ENCODE results near the gene CSNK1D. TPM values are rescaled to one million over a fixed set of nuclear protein-coding genes. Genes with fewer than 3 reads are reported as not detected.

Gene CSNK1D
- total RNA-seq, 1 experiment from 2014 or later = 234 TPM

GRCh38 chr17:82301916-82302567, 28.5 kb upstream of the CSNK1D start:
- Histone ChIP-seq H3K27ac (ENCODE audit: low read length) (no peak overlapping the region), H3K36me3 (ENCODE audit: control insufficient read depth, insufficient read depth, low read length) (no peaks in the 10 kb centered on the region), H3K27me3 (ENCODE audit: control insufficient read depth, insufficient read depth, low read length) (no peaks in the 10 kb centered on the region), H3K9me3 (ENCODE audit: control insufficient read depth, insufficient read depth, low read depth, low read length) (no peaks in the 10 kb centered on the region), H3K4me3 (ENCODE audit: low read depth in 2 of 2, low read length in 2 of 2) (no peak overlapping the region), H3K4me1 (ENCODE audit: control insufficient read depth, insufficient read depth, low read length) (peaks cover 44% of the 10 kb centered on the region)
- ATAC-seq (no peak), DNase-seq (ENCODE audit: low read depth, low spot score) (no peak)
- intact Hi-C loops (cut with micrococcal nuclease; ENCODE audit: unreplicated experiment) (no loop called here), in situ Hi-C loops (cut with HindIII; ENCODE audit: low pct_unique_long_range_greater_than_20kb, low sequenced_read_pairs) (no loop called here)
- ChIA-PET CTCF (interaction anchor here (1.1 to 1.4 kb wide), 2 partner anchors 23 to 48 kb away, joined by 4 to 11 read pairs; no protein-coding TSS in a partner anchor), POLR2A (no interaction called here)
- no TSS peak for BruUV-seq (replicated peaks)
- TF ChIP-seq, protein P1, sequence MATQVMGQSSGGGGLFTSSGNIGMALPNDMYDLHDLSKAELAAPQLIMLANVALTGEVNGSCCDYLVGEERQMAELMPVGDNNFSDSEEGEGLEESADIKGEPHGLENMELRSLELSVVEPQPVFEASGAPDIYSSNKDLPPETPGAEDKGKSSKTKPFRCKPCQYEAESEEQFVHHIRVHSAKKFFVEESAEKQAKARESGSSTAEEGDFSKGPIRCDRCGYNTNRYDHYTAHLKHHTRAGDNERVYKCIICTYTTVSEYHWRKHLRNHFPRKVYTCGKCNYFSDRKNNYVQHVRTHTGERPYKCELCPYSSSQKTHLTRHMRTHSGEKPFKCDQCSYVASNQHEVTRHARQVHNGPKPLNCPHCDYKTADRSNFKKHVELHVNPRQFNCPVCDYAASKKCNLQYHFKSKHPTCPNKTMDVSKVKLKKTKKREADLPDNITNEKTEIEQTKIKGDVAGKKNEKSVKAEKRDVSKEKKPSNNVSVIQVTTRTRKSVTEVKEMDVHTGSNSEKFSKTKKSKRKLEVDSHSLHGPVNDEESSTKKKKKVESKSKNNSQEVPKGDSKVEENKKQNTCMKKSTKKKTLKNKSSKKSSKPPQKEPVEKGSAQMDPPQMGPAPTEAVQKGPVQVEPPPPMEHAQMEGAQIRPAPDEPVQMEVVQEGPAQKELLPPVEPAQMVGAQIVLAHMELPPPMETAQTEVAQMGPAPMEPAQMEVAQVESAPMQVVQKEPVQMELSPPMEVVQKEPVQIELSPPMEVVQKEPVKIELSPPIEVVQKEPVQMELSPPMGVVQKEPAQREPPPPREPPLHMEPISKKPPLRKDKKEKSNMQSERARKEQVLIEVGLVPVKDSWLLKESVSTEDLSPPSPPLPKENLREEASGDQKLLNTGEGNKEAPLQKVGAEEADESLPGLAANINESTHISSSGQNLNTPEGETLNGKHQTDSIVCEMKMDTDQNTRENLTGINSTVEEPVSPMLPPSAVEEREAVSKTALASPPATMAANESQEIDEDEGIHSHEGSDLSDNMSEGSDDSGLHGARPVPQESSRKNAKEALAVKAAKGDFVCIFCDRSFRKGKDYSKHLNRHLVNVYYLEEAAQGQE (IDR thresholded peaks at IDR 0.05; ENCODE audit: insufficient read depth in 1 of 2, low read depth in 2 of 2, low read length in 1 of 2) = no peak
- no peak for TF ChIP-seq TCF7L2 (IDR thresholded peaks at IDR 0.05; ENCODE audit: low read depth, low read length)
- no peak for TF ChIP-seq POLR2AphosphoS5 (IDR thresholded peaks at IDR 0.05; ENCODE audit: low read depth, low read length)
- TF ChIP-seq SIN3A (IDR thresholded peaks at IDR 0.05; ENCODE audit: borderline replicate concordance, insufficient read depth, low read depth, low read length) = no peak
- no peak for TF ChIP-seq CTCF (IDR thresholded peaks at IDR 0.05)

DNA sequence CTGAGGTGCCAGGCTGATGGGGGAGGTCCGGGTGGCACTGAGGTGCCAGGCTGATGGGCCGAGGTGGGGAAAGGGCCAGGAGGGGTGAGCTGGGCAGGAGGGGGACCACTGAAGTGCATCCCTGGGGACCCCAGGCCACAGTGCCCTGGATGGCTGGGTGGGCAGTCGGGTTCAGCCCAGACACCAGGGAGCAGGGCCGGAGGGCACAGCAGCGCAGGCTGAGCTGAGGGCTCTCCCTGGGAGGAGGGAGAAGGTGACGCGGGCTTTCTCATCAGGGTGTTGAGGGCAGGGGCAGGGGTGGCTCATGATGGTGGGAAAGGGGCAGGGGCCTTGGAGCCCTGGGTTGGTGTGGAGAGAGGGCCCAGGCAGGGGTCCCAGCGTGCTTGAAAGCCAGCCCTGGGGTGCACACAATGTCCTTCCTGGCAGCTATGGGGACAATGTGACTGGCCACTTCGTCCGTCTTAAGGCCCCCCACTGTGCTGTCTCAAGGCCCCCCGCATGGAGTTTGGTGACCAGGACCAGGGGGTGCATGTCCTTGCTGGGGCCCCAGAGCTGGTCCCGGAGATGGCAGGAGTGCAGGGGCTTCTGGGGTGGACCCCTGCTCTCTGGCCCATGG, 27.9 kb upstream of the CSNK1D start:
- no peaks in the 10 kb centered on the region for H3K27me3 ChIP-seq (ENCODE audit: control insufficient read depth, insufficient read depth, low read length)
- POLR2A ChIA-PET = no interaction called here
- H3K4me3 ChIP-seq (ENCODE audit: low read depth in 2 of 2, low read length in 2 of 2) = no peak overlapping the region
- H3K36me3 ChIP-seq (ENCODE audit: control insufficient read depth, insufficient read depth, low read length) = no peaks in the 10 kb centered on the region
- CTCF ChIA-PET = interaction anchor here (0.8 to 1.4 kb wide), 3 partner anchors 16 to 49 kb away, joined by 3 to 11 read pairs (median 4); partner anchors contain the start of gene CD7
- H3K27ac ChIP-seq (ENCODE audit: low read length) = no peak overlapping the region
- H3K4me1 ChIP-seq (ENCODE audit: control insufficient read depth, insufficient read depth, low read length) = peaks cover 51% of the 10 kb centered on the region
- in situ Hi-C loops (cut with HindIII; ENCODE audit: low pct_unique_long_range_greater_than_20kb, low sequenced_read_pairs) = no loop called here
- ATAC-seq (no peak), DNase-seq (ENCODE audit: low read depth, low spot score) (no peak)
- no TSS peak for BruUV-seq (replicated peaks)
- TF ChIP-seq SIN3A (IDR thresholded peaks at IDR 0.05; ENCODE audit: borderline replicate concordance, insufficient read depth, low read depth, low read length) (no peak), TCF7L2 (IDR thresholded peaks at IDR 0.05; ENCODE audit: low read depth, low read length) (no peak), CTCF (IDR thresholded peaks at IDR 0.05) (no peak), POLR2AphosphoS5 (IDR thresholded peaks at IDR 0.05; ENCODE audit: low read depth, low read length) (no peak)
- TF ChIP-seq, protein P1 (IDR thresholded peaks at IDR 0.05; ENCODE audit: insufficient read depth in 1 of 2, low read depth in 2 of 2, low read length in 1 of 2) = no peak
- intact Hi-C loops (cut with micrococcal nuclease; ENCODE audit: unreplicated experiment) = no loop called here
- H3K9me3 ChIP-seq (ENCODE audit: control insufficient read depth, insufficient read depth, low read depth, low read length) = no peaks in the 10 kb centered on the region

All from Panc1 (cell line).